ENCODE measurements around the gene SPEF2.
"Not testable (repeated sequence)": the region's sequence is repeated elsewhere in the genome, so short reads cannot be mapped to it uniquely, and the experiment has no call there.

SPEF2 gene

GRCh38 chr5:35850967-35851680 is 233.5 kb downstream of the SPEF2 start:
- peak overlapping the region; percentile 97 for H3K27ac Mint-ChIP-seq
- peaks cover 44% of the 10 kb centered on the region for H3K36me3 Mint-ChIP-seq (ENCODE audit: low read depth)
- H3K4me3 Mint-ChIP-seq, result peak overlapping the region; percentile 95
- H3K9me3 Mint-ChIP-seq, result peaks cover 20% of the 10 kb centered on the region
- no peaks in the 10 kb centered on the region for H3K27me3 Mint-ChIP-seq
- H3K4me1 Mint-ChIP-seq (ENCODE audit: low read depth), result peaks cover 74% of the 10 kb centered on the region

GRCh38 chr5:35852084-35852734 is 234.5 kb downstream of the SPEF2 start:
- H3K4me3 Mint-ChIP-seq, result peak overlapping the region; percentile 95
- peaks cover 10% of the 10 kb centered on the region for H3K9me3 Mint-ChIP-seq
- H3K27ac Mint-ChIP-seq, result peak overlapping the region; percentile 97
- H3K4me1 Mint-ChIP-seq (ENCODE audit: low read depth), result peaks cover 81% of the 10 kb centered on the region
- H3K27me3 Mint-ChIP-seq, result no peaks in the 10 kb centered on the region
- peaks cover 40% of the 10 kb centered on the region for H3K36me3 Mint-ChIP-seq (ENCODE audit: low read depth)

- peak overlapping the region; percentile 95 for H3K4me3 Mint-ChIP-seq
- H3K9me3 Mint-ChIP-seq, result peaks cover 5% of the 10 kb centered on the region
- H3K27ac Mint-ChIP-seq, result peak overlapping the region; percentile 97
- peaks cover 40% of the 10 kb centered on the region for H3K36me3 Mint-ChIP-seq (ENCODE audit: low read depth)
- no peaks in the 10 kb centered on the region for H3K27me3 Mint-ChIP-seq
- peaks cover 86% of the 10 kb centered on the region for H3K4me1 Mint-ChIP-seq (ENCODE audit: low read depth)
These were observed 235.1 kb downstream of the SPEF2 start for GRCh38 chr5:35852773-35853172.

GRCh38 chr5:35853631-35854030 is 236.0 kb downstream of the SPEF2 start:
- Mint-ChIP-seq H3K4me3 (peak overlapping the region; percentile 95), H3K27me3 (no peaks in the 10 kb centered on the region), H3K36me3 (ENCODE audit: low read depth) (peaks cover 46% of the 10 kb centered on the region), H3K9me3 (no peaks in the 10 kb centered on the region), H3K4me1 (ENCODE audit: low read depth) (peaks cover 88% of the 10 kb centered on the region), H3K27ac (peak overlapping the region; percentile 97)

GRCh38 chr5:35854248-35854647 is 236.6 kb downstream of the SPEF2 start:
- H3K36me3 Mint-ChIP-seq (ENCODE audit: low read depth), result peaks cover 52% of the 10 kb centered on the region
- H3K4me1 Mint-ChIP-seq (ENCODE audit: low read depth), result peaks cover 92% of the 10 kb centered on the region
- H3K27ac Mint-ChIP-seq, result peak overlapping the region; percentile 97

GRCh38 chr5:35855187-35855586 is 237.5 kb downstream of the SPEF2 start:
- Mint-ChIP-seq H3K4me3 (peak overlapping the region; percentile 95), H3K27ac (peak overlapping the region; percentile 97), H3K9me3 (no peaks in the 10 kb centered on the region), H3K27me3 (no peaks in the 10 kb centered on the region), H3K36me3 (ENCODE audit: low read depth) (peaks cover 61% of the 10 kb centered on the region), H3K4me1 (ENCODE audit: low read depth) (peaks cover 93% of the 10 kb centered on the region)

More at GRCh38 chr5:35854248-35854647, 236.6 kb downstream of the SPEF2 start:
- no peaks in the 10 kb centered on the region for H3K9me3 Mint-ChIP-seq
- H3K4me3 Mint-ChIP-seq, result peak overlapping the region; percentile 95
- no peaks in the 10 kb centered on the region for H3K27me3 Mint-ChIP-seq

GRCh38 chr5:35856186-35856764 is 238.6 kb downstream of the SPEF2 start:
- Mint-ChIP-seq H3K36me3 (ENCODE audit: low read depth) (peaks cover 72% of the 10 kb centered on the region), H3K4me1 (ENCODE audit: low read depth) (peaks cover 93% of the 10 kb centered on the region), H3K4me3 (peak overlapping the region; percentile 95), H3K27ac (peak overlapping the region; percentile 97)
- H3K9me3 Mint-ChIP-seq, H3K27me3 Mint-ChIP-seq: not testable (repeated sequence)

- Mint-ChIP-seq H3K9me3 (no peaks in the 10 kb centered on the region), H3K4me3 (peak within 1 kb of the TSS; percentile 95), H3K4me1 (ENCODE audit: low read depth) (peaks cover 93% of the 10 kb centered on the region), H3K27ac (peak within 1 kb of the TSS; percentile 97), H3K36me3 (ENCODE audit: low read depth) (peaks cover 78% of the 10 kb centered on the region), H3K27me3 (no peaks in the 10 kb centered on the region)
These were observed 239.2 kb downstream of the SPEF2 start, which contains the start of gene IL7R for GRCh38 chr5:35856765-35857351. Gene IL7R, plus strand, starts transcription at chr5:35856891. Its CDS starts 87 bp downstream, at chr5:35856978.

GRCh38 chr5:35857606-35858205 is 240.0 kb downstream of the SPEF2 start:
- H3K36me3 Mint-ChIP-seq (ENCODE audit: low read depth), result peaks cover 86% of the 10 kb centered on the region
- H3K9me3 Mint-ChIP-seq, result no peaks in the 10 kb centered on the region
- H3K27ac Mint-ChIP-seq, result peak overlapping the region; percentile 97
- no peaks in the 10 kb centered on the region for H3K27me3 Mint-ChIP-seq
- peaks cover 93% of the 10 kb centered on the region for H3K4me1 Mint-ChIP-seq (ENCODE audit: low read depth)
- H3K4me3 Mint-ChIP-seq, result peak overlapping the region; percentile 95

GRCh38 chr5:35859101-35859661 is 241.5 kb downstream of the SPEF2 start:
- peak overlapping the region; percentile 88 for H3K4me3 Mint-ChIP-seq
- H3K36me3 Mint-ChIP-seq (ENCODE audit: low read depth), result peaks cover 89% of the 10 kb centered on the region
- H3K27me3 Mint-ChIP-seq, result no peaks in the 10 kb centered on the region
- no peaks in the 10 kb centered on the region for H3K9me3 Mint-ChIP-seq
- peak overlapping the region; percentile 84 for H3K27ac Mint-ChIP-seq
- H3K4me1 Mint-ChIP-seq (ENCODE audit: low read depth), result peaks cover 93% of the 10 kb centered on the region

GRCh38 chr5:35860686-35861085 is 243.0 kb downstream of the SPEF2 start:
- Mint-ChIP-seq H3K4me3 (peak overlapping the region; percentile 88), H3K36me3 (ENCODE audit: low read depth) (peaks cover 94% of the 10 kb centered on the region), H3K4me1 (ENCODE audit: low read depth) (peaks cover 93% of the 10 kb centered on the region), H3K27me3 (no peaks in the 10 kb centered on the region), H3K27ac (peak overlapping the region; percentile 84), H3K9me3 (peaks cover 3% of the 10 kb centered on the region)

GRCh38 chr5:35861718-35862117 is 244.1 kb downstream of the SPEF2 start:
- Mint-ChIP-seq H3K4me1 (ENCODE audit: low read depth) (peaks cover 91% of the 10 kb centered on the region), H3K4me3 (peak overlapping the region; percentile 88), H3K27me3 (no peaks in the 10 kb centered on the region), H3K9me3 (peaks cover 3% of the 10 kb centered on the region), H3K27ac (peak overlapping the region; percentile 84), H3K36me3 (ENCODE audit: low read depth) (peaks cover 96% of the 10 kb centered on the region)

- Mint-ChIP-seq H3K4me1 (ENCODE audit: low read depth) (peaks cover 90% of the 10 kb centered on the region), H3K27ac (peak overlapping the region; percentile 84), H3K9me3 (peaks cover 3% of the 10 kb centered on the region), H3K27me3 (no peaks in the 10 kb centered on the region), H3K36me3 (ENCODE audit: low read depth) (peaks cover 95% of the 10 kb centered on the region), H3K4me3 (peak overlapping the region; percentile 88)
These were observed 244.5 kb downstream of the SPEF2 start for GRCh38 chr5:35862126-35862525.

GRCh38 chr5:35863159-35863558 is 245.5 kb downstream of the SPEF2 start:
- peaks cover 3% of the 10 kb centered on the region for H3K9me3 Mint-ChIP-seq
- H3K4me3 Mint-ChIP-seq, result peak overlapping the region; percentile 88
- no peaks in the 10 kb centered on the region for H3K27me3 Mint-ChIP-seq
- peak overlapping the region; percentile 84 for H3K27ac Mint-ChIP-seq
- peaks cover 95% of the 10 kb centered on the region for H3K36me3 Mint-ChIP-seq (ENCODE audit: low read depth)
- peaks cover 91% of the 10 kb centered on the region for H3K4me1 Mint-ChIP-seq (ENCODE audit: low read depth)

Data from stimulated activated naive CD8-positive, alpha-beta T cell treated with anti-CD3 and anti-CD28 coated beads, Interleukin-15, Interleukin-2, amounts not matched to agents 100 ng/mL and 50 ng/mL, for 24 hours (primary cell).